Left lobe of liver (tissue), 2 donors: ENCODE results near the gene WNT8B. TPM values are rescaled to one million over a fixed set of nuclear protein-coding genes. Genes with fewer than 3 reads are reported as not detected.

Source experiments
- ATAC-seq: fragments of 200-7000 bp; cut with Tn5 transposase; one replicate; pipeline ENCODE4 v1.9.1; 2020; ENCODE audit warnings: mild to moderate bottlenecking, moderate library complexity
- DNase-seq: peaks from one replicate; pipeline ENCODE4 v3.0.0-alpha.2; 2020; ENCODE audit warnings: low spot score
- total RNA-seq: library from RNA; stranded (reverse); gene quantifications from one replicate; pipeline ENCODE4 v1.2.1, GENCODE V29; 2021
- donor health status: DM: no; HTN: no; CAD: no; lungs with moderate emphysema.
- donor health status: DM: no; HTN: yes; CAD: no.

Gene WNT8B
- total RNA-seq, 1 donor from 2014 or later, result not detected

DNA sequence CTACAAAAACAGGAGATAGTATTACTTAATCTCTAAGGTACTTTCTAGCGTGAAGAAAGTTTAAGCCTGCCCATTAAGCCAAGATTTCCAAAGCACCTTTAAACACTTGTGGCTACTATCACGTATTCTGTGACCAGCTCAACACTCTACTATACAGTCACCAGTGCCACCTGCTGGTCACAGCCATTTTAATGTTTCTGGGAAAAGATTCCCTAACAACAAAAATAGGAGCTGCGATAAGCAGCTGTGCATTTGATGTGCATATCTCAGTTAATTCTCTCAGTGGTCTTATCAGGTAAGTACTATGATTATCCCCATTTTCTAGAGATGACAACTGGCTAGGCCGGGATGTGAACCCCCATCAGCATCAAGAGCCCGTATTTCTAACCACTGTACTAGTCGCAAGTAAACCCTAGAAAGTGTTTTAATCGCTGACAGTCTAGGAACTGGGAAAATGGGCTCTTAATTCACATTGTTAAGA is 56.0 kb downstream of the WNT8B start:
- ATAC-seq (peak; percentile 74), DNase-seq (peak; percentile 64)

DNA sequence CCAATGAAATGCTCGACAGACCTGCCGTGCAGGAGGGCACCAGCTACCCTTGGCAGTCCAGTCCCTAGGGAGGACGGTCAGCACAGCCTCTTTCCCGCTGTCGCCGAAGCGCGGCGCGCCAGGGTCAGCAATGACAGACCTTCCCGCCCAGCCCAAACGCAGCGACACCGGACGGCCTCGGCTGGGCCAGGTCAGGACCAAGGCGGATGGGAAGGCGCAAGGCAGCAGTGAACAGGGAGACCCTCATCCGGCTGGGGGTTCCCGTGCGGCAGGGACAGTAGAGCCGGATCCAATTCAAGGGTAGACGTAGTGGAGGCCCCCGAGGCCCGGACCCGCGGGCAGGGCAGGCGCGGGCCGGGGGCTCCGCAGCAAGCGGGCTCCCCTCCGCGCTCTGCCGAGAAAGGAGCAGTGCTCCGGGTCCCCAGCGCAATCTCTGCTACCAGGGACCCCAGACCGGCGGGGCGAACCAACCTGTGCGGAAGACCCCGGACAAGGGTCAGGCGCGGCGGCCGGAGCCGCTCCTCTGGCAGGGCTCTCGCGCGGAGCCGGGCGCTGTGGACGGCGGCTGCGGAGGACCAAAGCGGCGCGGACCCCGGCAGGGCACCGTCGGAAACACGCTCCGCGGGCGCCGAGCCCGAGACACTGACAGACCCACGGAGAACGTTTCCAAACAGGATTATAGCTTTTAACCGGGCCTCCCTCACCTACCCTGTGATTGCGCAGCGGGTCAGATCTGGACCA is 56.7 kb downstream of the WNT8B start, which contains the start of gene SEC31B:
SEC31B (minus strand) TSS at position 551 of the 741 bp plus-strand sequence. CDS start 2,909 bp downstream, outside the sequence.
- ATAC-seq (peak; percentile 85), DNase-seq (peak; percentile 72)

DNA sequence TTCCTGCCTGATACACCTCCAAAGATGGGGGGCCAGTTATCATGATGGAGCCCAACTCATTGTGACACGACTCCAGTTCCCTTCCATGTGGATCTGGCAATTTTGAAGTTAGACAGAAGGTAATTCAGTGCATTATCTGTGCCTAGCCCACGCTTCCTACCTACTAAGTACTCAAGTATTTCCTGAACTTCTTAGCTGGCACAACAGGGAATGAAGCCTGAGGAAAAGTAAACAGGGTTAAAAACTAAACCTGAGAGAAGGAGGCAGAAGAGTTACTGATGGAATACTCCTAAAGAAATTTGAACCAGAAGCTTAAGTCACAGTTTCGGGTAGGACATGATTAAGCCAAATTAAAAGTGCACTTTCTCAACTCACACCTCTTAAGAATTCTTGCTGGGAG is 58.0 kb downstream of the WNT8B start:
- ATAC-seq (no peak), DNase-seq (no peak)

DNA sequence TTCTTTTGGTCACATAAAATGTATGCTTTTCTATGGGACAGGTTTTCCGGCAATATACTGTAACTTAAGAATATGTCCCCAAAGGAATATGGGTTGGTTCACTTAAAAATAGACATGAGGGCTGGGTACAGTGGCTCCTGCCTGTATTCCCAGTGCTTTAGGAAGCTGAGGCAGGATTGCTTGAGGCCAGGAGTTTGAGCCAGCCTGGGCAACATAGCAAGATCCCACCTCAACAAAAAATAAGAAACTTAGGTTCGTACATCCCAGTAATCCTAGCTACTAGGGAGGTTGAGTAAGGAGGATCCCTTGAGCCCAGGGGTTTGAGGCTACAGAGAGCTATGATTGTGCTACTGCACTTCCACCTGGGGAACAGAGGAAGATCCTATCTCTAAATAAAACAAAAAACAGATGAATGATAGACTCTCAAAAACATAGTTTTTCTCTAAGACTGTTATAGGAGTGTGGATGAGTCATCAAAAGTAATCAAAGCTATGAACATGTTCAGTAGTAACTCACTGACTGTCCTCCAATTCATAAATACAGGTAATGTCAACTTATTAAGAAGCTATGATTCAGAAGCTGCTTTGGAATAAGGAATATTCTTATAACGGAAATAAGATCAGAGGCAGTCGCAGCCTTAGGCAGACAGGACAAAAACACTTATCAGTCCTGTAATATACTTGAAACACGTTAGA is 59.4 kb downstream of the WNT8B start:
- DNase-seq, result no peak
- ATAC-seq, result no peak

DNA sequence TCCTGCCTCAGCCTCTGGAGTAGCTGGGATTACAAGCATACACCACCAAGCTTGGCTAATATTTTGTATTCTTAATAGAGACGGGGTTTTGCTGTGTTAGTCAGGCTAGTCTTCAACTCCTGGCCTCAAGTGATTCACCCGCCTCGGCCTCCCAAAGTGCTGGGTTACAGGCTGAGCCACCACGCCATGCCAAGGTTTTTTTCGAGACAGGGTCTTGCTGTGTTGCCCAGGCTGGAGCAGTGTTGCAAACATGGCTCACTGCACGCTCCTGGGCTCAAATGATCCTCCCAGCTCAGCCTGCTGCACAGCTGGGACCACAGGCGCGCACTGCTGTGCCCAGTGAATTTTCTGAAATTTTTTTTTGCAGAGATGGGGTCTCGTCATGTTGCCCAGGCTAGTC is 60.1 kb downstream of the WNT8B start:
- no peak for DNase-seq
- ATAC-seq, result no peak

DNA sequence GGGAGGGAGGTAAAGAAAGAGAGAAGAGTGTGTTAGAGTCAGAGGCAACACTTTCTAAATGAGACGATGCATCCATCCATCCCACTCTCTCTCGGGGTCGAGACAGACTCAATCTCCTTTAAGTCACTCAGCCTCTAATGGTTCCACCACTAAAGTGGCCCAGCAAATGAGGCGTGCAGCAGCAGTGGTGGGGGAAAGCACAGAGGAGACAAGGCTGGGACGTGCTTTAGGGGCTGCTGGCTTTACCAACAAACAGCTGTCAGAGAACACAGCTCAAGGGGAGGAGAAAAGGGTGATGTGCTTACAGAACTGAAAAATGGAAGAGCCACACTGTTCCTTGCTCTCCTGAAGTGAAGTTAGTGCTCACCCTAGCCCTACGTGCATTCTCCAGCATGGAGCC is 61.4 kb downstream of the WNT8B start:
- DNase-seq (no peak), ATAC-seq (no peak)

DNA sequence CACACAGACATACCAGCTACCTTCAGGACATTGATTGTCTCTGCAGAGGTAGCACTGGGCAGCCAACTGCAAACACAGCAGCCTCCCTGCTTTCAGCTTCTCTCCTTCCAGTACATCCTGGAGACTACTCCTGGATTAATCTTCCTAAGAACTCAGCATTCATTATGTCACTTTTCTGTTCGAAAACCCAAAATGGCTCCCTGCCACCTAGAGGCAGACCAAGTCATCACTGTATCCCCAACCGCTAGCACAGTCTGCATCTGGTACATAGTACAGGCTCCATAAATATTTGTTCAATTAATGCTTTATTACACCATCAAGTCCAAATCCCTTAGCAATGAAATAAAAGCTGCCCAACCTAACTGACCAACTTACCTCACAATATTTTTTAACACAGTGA is 61.8 kb downstream of the WNT8B start:
- no peak for DNase-seq
- no peak for ATAC-seq

DNA sequence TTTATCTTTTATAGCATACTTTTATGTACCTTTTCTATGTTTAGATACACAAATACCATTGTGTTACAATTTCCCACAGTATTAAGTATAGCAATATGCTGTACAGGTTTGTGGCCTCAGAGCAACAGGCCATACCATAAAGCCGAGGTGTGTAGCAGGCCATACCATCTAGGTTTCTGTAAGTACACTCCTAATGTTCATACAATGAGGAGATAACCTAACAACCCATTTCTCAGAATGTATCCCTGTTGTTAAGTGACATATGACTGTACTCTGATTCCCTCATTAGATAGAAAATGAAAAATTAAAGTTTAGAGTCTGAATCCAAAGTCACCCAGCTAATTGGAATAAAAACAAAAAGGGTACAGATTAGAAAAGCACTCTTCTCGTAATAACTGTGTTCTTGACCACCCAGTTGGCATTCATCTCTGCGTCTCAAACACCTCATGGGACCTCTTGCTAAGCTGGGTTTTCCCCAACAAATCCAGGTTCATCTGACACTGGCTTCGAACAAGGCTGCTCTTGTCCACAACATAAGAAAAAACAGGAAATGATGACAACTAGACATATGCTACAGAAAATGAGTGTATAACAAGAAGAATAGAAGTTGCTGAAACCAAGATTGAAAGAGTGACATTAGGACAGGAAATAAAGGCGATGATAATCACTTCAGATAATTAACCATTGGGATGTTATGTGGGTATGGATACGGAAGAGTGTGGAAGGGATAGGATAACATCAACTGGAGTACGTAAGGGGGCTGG is 65.5 kb downstream of the WNT8B start:
- DNase-seq, result no peak
- ATAC-seq, result no peak

DNA sequence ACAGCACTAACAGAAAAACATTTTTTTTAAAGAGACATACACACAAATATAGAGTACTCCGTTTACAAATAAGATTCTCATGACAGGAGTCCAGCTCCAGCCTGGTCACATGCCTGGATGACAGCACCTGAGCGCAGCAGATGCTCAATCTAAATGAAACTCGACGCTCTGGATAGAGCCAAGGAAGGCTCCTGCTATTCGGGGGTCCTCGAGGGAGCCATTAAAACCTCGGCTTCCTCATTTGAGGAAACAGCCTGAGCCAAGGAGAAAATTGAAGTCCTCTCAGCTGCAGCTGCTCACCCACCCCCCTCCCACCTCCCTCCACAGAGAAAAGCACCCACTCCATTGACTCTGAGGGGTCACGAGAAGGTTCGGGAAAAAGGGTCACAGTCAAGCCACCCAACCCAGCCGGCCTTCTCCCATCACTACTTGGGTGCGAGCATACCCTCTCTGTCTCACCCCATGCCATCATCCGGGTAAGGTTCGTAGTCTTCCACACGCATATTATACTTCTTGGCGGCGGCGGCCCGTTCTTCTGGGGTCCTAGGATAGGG is 66.2 kb downstream of the WNT8B start:
- no peak for DNase-seq
- ATAC-seq, result no peak

DNA sequence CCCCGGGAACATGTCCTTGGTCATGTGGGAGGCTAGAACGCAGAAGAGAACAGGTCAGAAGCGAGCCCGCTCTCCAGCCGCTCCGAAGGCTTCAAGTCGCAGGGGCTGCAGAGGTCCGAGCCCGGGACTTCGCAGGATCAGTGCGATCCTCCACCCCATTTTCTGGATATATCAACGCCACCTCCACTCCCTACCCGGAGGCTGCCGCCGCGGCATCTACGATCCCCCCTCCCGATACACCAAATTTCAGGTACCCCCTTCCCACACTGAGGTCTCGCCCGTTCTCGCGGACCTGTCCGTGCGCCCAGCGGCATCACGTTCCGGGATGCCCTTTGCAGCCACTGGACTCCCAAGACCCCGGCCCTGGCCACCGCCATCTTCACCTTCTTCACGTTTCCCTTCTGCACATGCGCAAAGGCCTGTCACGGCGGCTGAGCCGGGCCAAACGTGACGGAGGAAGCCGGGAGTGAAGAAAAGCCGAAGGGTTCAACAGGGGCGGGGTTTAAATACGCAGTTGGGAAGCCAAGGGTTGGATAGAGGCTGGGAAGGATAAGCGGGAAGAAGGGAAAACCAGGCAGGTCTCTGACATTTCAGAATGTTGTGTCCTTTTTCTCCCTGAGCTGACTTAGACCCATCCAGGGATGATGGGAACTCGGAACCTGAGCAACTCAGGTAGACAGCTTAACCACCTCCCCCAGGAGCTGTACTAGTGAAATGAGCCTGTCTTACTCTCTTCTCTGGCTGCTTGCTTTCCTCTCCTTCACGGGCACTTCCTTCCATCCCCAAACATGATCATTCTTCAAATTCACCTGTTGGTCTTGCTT is 66.9 kb downstream of the WNT8B start, which contains the start of gene NDUFB8:
NDUFB8 (minus strand) TSS at position 397 of the 824 bp plus-strand sequence; CDS start at position 377, 20 bp downstream.
- ATAC-seq, result peak; percentile 94
- DNase-seq, result peak; percentile 93

DNA sequence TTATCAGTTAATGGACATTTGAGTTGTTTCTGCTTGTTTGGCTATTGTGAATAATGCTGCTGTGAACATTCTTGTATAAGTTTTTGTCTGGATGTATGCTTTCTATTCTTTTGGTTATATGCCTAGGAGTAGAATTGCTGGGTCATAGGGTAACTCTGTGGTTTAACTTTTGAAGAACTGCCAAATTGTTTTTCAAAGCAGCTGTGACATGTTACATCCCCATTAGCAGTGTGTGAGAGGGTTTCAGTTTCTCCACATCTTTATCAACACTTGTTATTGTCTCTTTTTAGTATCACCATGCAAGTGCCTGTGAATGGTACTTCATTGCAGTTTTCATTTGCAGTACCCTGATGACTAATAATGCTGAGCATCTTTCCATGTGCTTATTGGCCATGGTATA is 69.0 kb downstream of the WNT8B start:
- ATAC-seq (no peak), DNase-seq (no peak)

Other genes starting within 250 kb of the WNT8B start
- gene CHUK, start 233.4 kb upstream of the WNT8B start, total RNA-seq, result 9.4 TPM
- gene CWF19L1, start 195.4 kb upstream of the WNT8B start, total RNA-seq, result 8.0 TPM
- 16.4 TPM for gene BLOC1S2, start 176.3 kb upstream of the WNT8B start, total RNA-seq
- gene PKD2L1, start 132.8 kb upstream of the WNT8B start, total RNA-seq, result 0.20 TPM
- gene SCD, start 115.8 kb upstream of the WNT8B start, total RNA-seq, result 257 TPM
- gene SEC31B, start 56.9 kb downstream of the WNT8B start, total RNA-seq, result 6.7 TPM
- gene NDUFB8, start 66.9 kb downstream of the WNT8B start, total RNA-seq, result 104 TPM
- gene HIF1AN, start 72.9 kb downstream of the WNT8B start, total RNA-seq, result 13.0 TPM